Upper lobe of right lung (tissue), 1 donor: Measurements from ENCODE around the gene ZNF341. TPM values are rescaled to one million over a fixed set of nuclear protein-coding genes. Genes with fewer than 3 reads are reported as not detected.

Experiments
- ATAC-seq: fragments of 200-7000 bp; cut with Tn5 transposase; one replicate; pipeline ENCODE4 v1.9.1; 2020; ENCODE audit warnings: mild to moderate bottlenecking, moderate library complexity
- DNase-seq: peaks from one replicate; pipeline ENCODE4 v3.0.0-alpha.2; 2020
- H3K27ac ChIP-seq: fragments of 200-600 bp; one replicate; pipeline ENCODE4 v1.8.0; 2022
- H3K27me3 ChIP-seq: fragments of 200-600 bp; one replicate; pipeline ENCODE4 v1.8.0; 2022; ENCODE audit warnings: mild to moderate bottlenecking
- H3K36me3 ChIP-seq: fragments of 200-600 bp; one replicate; pipeline ENCODE4 v1.8.0; 2022
- H3K4me1 ChIP-seq: fragments of 200-600 bp; one replicate; pipeline ENCODE4 v1.8.0; 2022
- H3K4me3 ChIP-seq: fragments of 200-600 bp; one replicate; pipeline ENCODE4 v1.8.0; 2022; ENCODE audit warnings: mild to moderate bottlenecking
- H3K9me3 ChIP-seq: fragments of 200-600 bp; one replicate; pipeline ENCODE4 v1.8.0; 2022
- intact Hi-C: fragments of 100-400 bp; cut with DNase I; formaldehyde crosslinking; loops from one replicate; pipeline ENCODE4 v1.11.0; 2022
- total RNA-seq: library from RNA; stranded (reverse); fragmentation: NEBNext Ultra II Directional; extraction: Animal tissue kit (Norgen Biotek cat#: 25700); gene quantifications from one replicate; pipeline ENCODE4 v1.2.1, GENCODE V29; 2021
- TF ChIP-seq, protein P1 (sequence below): fragments of 200-600 bp; IDR thresholded peaks from one replicate; pipeline ENCODE4 v1.8.0; 2022; ENCODE audit warnings: antibody characterized with exemption
- donor health status: DM: no; HTN: yes; CAD: no; lungs with severe emphysema.

ZNF341 gene
- total RNA-seq, 1 donor from 2014 or later, result 4.8 TPM

DNA sequence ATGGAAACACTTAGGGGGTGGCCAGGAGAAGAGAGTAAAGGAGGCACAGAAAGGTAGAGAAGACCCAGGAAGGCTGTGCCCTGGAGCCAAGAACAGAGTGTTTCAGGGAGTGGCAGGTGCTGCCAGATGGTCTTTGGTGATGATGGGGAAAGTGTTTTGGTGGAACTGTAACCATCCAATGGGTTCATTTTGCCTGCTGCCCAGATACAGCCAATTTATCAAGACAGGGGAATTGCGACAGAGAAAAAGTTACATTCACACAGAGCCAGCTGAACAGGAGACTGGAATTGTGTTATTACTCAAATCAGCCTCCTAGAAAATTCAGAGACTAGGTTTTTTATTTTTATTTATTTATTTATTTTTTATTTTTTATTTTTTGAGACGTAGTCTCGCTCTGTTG lies 5.2 kb downstream of the ZNF341 start:
- no peak overlapping the region for H3K27ac ChIP-seq
- ATAC-seq, result no peak
- H3K27me3 ChIP-seq, result no peaks in the 10 kb centered on the region
- H3K36me3 ChIP-seq, result no peaks in the 10 kb centered on the region
- TF ChIP-seq, protein P1, sequence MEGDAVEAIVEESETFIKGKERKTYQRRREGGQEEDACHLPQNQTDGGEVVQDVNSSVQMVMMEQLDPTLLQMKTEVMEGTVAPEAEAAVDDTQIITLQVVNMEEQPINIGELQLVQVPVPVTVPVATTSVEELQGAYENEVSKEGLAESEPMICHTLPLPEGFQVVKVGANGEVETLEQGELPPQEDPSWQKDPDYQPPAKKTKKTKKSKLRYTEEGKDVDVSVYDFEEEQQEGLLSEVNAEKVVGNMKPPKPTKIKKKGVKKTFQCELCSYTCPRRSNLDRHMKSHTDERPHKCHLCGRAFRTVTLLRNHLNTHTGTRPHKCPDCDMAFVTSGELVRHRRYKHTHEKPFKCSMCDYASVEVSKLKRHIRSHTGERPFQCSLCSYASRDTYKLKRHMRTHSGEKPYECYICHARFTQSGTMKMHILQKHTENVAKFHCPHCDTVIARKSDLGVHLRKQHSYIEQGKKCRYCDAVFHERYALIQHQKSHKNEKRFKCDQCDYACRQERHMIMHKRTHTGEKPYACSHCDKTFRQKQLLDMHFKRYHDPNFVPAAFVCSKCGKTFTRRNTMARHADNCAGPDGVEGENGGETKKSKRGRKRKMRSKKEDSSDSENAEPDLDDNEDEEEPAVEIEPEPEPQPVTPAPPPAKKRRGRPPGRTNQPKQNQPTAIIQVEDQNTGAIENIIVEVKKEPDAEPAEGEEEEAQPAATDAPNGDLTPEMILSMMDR, result no peak
- intact Hi-C loops, result no loop called here
- H3K4me1 ChIP-seq, result peaks cover 19% of the 10 kb centered on the region
- DNase-seq, result no peak
- no peak overlapping the region for H3K4me3 ChIP-seq
- peaks cover 10% of the 10 kb centered on the region for H3K9me3 ChIP-seq

GRCh38 chr20:33739493-33739892 lies 7.7 kb downstream of the ZNF341 start:
- H3K4me1 ChIP-seq, result peaks cover 2% of the 10 kb centered on the region
- intact Hi-C loops, result no loop called here
- TF ChIP-seq, protein P1, result no peak
- no peaks in the 10 kb centered on the region for H3K27me3 ChIP-seq
- DNase-seq (no peak), ATAC-seq (no peak)
- H3K4me3 ChIP-seq, result no peak overlapping the region
- no peak overlapping the region for H3K27ac ChIP-seq
- peaks cover 10% of the 10 kb centered on the region for H3K9me3 ChIP-seq
- H3K36me3 ChIP-seq, result no peaks in the 10 kb centered on the region

GRCh38 chr20:33740189-33740588 lies 8.4 kb downstream of the ZNF341 start:
- Histone ChIP-seq H3K36me3 (no peaks in the 10 kb centered on the region), H3K4me1 (no peaks in the 10 kb centered on the region), H3K27ac (no peak overlapping the region), H3K4me3 (no peak overlapping the region), H3K27me3 (no peaks in the 10 kb centered on the region), H3K9me3 (peaks cover 10% of the 10 kb centered on the region)
- TF ChIP-seq, protein P1, result no peak
- ATAC-seq (no peak), DNase-seq (no peak)
- intact Hi-C loops, result no loop called here

- Histone ChIP-seq H3K27ac (no peak overlapping the region), H3K4me1 (no peaks in the 10 kb centered on the region), H3K27me3 (no peaks in the 10 kb centered on the region), H3K36me3 (no peaks in the 10 kb centered on the region), H3K4me3 (no peak overlapping the region), H3K9me3 (no peaks in the 10 kb centered on the region)
- TF ChIP-seq, protein P1, result no peak
- no peak for ATAC-seq
- intact Hi-C loops, result no loop called here
- no peak for DNase-seq
Measured at GRCh38 chr20:33744181-33744580, 12.4 kb downstream of the ZNF341 start.

DNA sequence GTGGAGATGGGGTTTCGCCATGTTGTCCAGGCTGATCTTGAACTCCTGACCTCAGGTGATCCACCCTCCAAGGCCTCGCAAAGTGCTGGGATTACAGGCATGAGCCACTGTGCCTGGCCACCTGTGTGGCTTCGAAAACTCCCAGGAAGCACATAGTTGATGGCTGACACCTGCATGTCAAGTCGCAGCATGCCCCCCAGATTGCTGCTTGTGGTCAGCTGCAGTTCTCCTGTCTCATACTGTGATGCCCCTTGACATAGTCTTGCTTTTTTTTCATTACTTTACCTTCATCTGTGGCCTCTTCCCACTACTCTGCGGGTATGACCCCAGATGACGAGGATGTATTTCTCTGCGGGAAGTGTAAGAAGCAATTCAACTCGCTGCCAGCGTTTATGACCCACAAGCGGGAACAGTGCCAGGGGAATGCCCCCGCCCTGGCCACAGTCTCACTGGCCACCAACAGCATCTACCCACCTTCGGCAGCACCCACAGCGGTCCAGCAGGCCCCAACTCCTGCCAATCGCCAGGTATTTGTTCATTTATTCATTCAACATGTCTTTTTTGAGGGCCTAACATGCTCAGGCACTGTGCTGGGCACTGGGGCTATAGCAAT lies 13.1 kb downstream of the ZNF341 start:
- Histone ChIP-seq H3K27me3 (no peaks in the 10 kb centered on the region), H3K36me3 (peaks cover 2% of the 10 kb centered on the region), H3K4me1 (no peaks in the 10 kb centered on the region), H3K9me3 (no peaks in the 10 kb centered on the region), H3K4me3 (no peak overlapping the region), H3K27ac (no peak overlapping the region)
- DNase-seq, result no peak
- TF ChIP-seq, protein P1, result no peak
- ATAC-seq, result no peak
- intact Hi-C loops, result no loop called here
